H9 (cell line): ENCODE results near the gene MSANTD2. TPM values are rescaled to one million over a fixed set of nuclear protein-coding genes. Genes with fewer than 3 reads are reported as not detected.

Experiments used
- DNase-seq: peaks from one replicate; pipeline ENCODE4 v3.0.0-alpha.2; 2017
- H2AFZ ChIP-seq: one replicate; pipeline ENCODE4 v1.6.1; 2013; ENCODE audit warnings: mild to moderate bottlenecking, low read length, control low read depth, moderate library complexity
- H2AK5ac ChIP-seq: 2 replicates; pipeline ENCODE4 v1.6.1; 2013; ENCODE audit warnings: low read length, control low read depth, mixed read lengths; ENCODE audit not compliant: insufficient read length
- H2BK120ac ChIP-seq: one replicate; pipeline ENCODE4 v1.6.1; 2013; ENCODE audit warnings: low read depth, mild to moderate bottlenecking, low read length, control low read depth, inconsistent platforms; ENCODE audit not compliant: poor library complexity, severe bottlenecking
- H2BK12ac ChIP-seq: 2 replicates; pipeline ENCODE4 v1.6.1; 2013; ENCODE audit warnings: low read length, control low read depth, mixed read lengths, low read depth; ENCODE audit not compliant: insufficient read length
- H2BK15ac ChIP-seq: 2 replicates; pipeline ENCODE4 v1.6.1; 2013; ENCODE audit warnings: low read depth, low read length, control low read depth
- H2BK20ac ChIP-seq: one replicate; pipeline ENCODE4 v1.6.1; 2013; ENCODE audit warnings: low read depth, mild to moderate bottlenecking, low read length, control low read depth, inconsistent platforms; ENCODE audit not compliant: poor library complexity, severe bottlenecking
- H2BK5ac ChIP-seq: 2 replicates; pipeline ENCODE4 v1.6.1; 2013; ENCODE audit warnings: low read length, control low read depth, mixed read lengths; ENCODE audit not compliant: insufficient read length
- H3K14ac ChIP-seq: 2 replicates; pipeline ENCODE4 v1.6.1; 2013; ENCODE audit warnings: low read length, control low read depth; ENCODE audit not compliant: insufficient read depth
- H3K18ac ChIP-seq: 2 replicates; pipeline ENCODE4 v1.6.1; 2013; ENCODE audit warnings: low read depth, mild to moderate bottlenecking, mixed read lengths, low read length, control low read depth; ENCODE audit not compliant: insufficient read length
- H3K23ac ChIP-seq: 2 replicates; pipeline ENCODE4 v1.6.1; 2013; ENCODE audit warnings: low read length, control low read depth, mixed read lengths, low read depth; ENCODE audit not compliant: insufficient read length
- H3K23me2 ChIP-seq: 2 replicates; pipeline ENCODE4 v1.6.1; 2013; ENCODE audit warnings: low read depth, mild to moderate bottlenecking, mixed read lengths, low read length, control low read depth; ENCODE audit not compliant: insufficient read length, poor library complexity, severe bottlenecking
- H3K27ac ChIP-seq: 2 replicates; pipeline ENCODE4 v1.5.1; 2013; ENCODE audit warnings: low read length, control low read depth, mixed read lengths, low read depth; ENCODE audit not compliant: insufficient read length
- H3K27me3 ChIP-seq: 2 replicates; pipeline ENCODE4 v1.6.1; 2013; ENCODE audit warnings: low read length, control low read depth, inconsistent platforms; ENCODE audit not compliant: insufficient read depth
- H3K4ac ChIP-seq: 2 replicates; pipeline ENCODE4 v1.6.1; 2013; ENCODE audit warnings: low read depth, mild to moderate bottlenecking, control low read depth, inconsistent platforms, low read length, moderate library complexity
- H3K4me1 ChIP-seq: 2 replicates; pipeline ENCODE4 v1.6.1; 2013; ENCODE audit warnings: low read length, control low read depth, inconsistent platforms; ENCODE audit not compliant: insufficient read depth
- H3K4me2 ChIP-seq: 2 replicates; pipeline ENCODE4 v1.6.1; 2013; ENCODE audit warnings: low read length, control low read depth, mixed read lengths; ENCODE audit not compliant: insufficient read length, insufficient read depth
- H3K56ac ChIP-seq: 2 replicates; pipeline ENCODE4 v1.6.1; 2013; ENCODE audit warnings: low read depth, mild to moderate bottlenecking, mixed read lengths, low read length, control low read depth; ENCODE audit not compliant: insufficient read length
- H3K79me1 ChIP-seq: 2 replicates; pipeline ENCODE4 v1.6.1; 2013; ENCODE audit warnings: low read depth, mild to moderate bottlenecking, moderate library complexity, low read length, control low read depth, inconsistent platforms; ENCODE audit not compliant: insufficient read depth, poor library complexity, severe bottlenecking
- H3K79me2 ChIP-seq: 2 replicates; pipeline ENCODE4 v1.6.1; 2013; ENCODE audit warnings: low read length, control low read depth, inconsistent platforms; ENCODE audit not compliant: insufficient read depth
- H3K9ac ChIP-seq: 2 replicates; pipeline ENCODE4 v1.6.1; 2013; ENCODE audit warnings: low read length, control low read depth, mixed read lengths; ENCODE audit not compliant: insufficient read length; ENCODE audit errors: extremely low read depth
- H3K9me3 ChIP-seq: one replicate; pipeline ENCODE4 v1.6.1; 2013; ENCODE audit warnings: low read depth, low read length, inconsistent platforms; ENCODE audit not compliant: control insufficient read depth
- H3T11ph ChIP-seq: one replicate; pipeline ENCODE4 v1.6.1; 2013; ENCODE audit warnings: mild to moderate bottlenecking, low read length, control low read depth, inconsistent platforms
- H4K20me1 ChIP-seq: one replicate; pipeline ENCODE4 v1.6.1; 2013; ENCODE audit not compliant: control insufficient read depth, insufficient read length, insufficient read depth
- H4K5ac ChIP-seq: 2 replicates; pipeline ENCODE4 v1.6.1; 2013; ENCODE audit warnings: low read depth, mild to moderate bottlenecking, mixed read lengths, low read length, control low read depth; ENCODE audit not compliant: insufficient read length
- H4K8ac ChIP-seq: replicated peaks from 2 replicates; pipeline ENCODE4 v1.6.1; 2013; ENCODE audit warnings: low read length, control low read depth, mixed read lengths, low read depth; ENCODE audit not compliant: insufficient read length
- H4K91ac ChIP-seq: 2 replicates; pipeline ENCODE4 v1.6.1; 2013; ENCODE audit warnings: low read depth, mild to moderate bottlenecking, moderate library complexity, mixed read lengths, low read length, control low read depth; ENCODE audit not compliant: insufficient read length
- H3K27ac Mint-ChIP-seq, 3 experiments: 2 replicates in 2 of 3; 3 replicates in 1 of 3; pipeline ENCODE4 v1.8.0; 2020 to 2021; ENCODE audit warnings: mixed read lengths in 3 of 3, mild to moderate bottlenecking in 1 of 3, moderate library complexity in 1 of 3
- H3K27me3 Mint-ChIP-seq: 2 replicates; pipeline ENCODE4 v1.8.0; 2021; ENCODE audit warnings: low read depth, mild to moderate bottlenecking, moderate library complexity, mixed read lengths
- H3K36me3 Mint-ChIP-seq, 3 experiments: 2 replicates in 2 of 3; 3 replicates in 1 of 3; pipeline ENCODE4 v1.8.0; 2020 to 2021; ENCODE audit warnings: low read depth in 3 of 3, mixed read lengths in 3 of 3; ENCODE audit not compliant: insufficient read depth in 1 of 3
- H3K4me1 Mint-ChIP-seq, 2 experiments: 2 replicates each; pipeline ENCODE4 v1.8.0; 2020; ENCODE audit warnings: mixed read lengths in 2 of 2
- H3K4me3 Mint-ChIP-seq, 2 experiments: 2 replicates in 1 of 2; 3 replicates in 1 of 2; pipeline ENCODE4 v1.8.0; 2020 to 2021; ENCODE audit warnings: mild to moderate bottlenecking in 2 of 2, mixed read lengths in 2 of 2, moderate library complexity in 1 of 2
- H3K9me3 Mint-ChIP-seq, 2 experiments: 2 replicates in 1 of 2; 3 replicates in 1 of 2; pipeline ENCODE4 v1.8.0; 2020; ENCODE audit warnings: mild to moderate bottlenecking in 2 of 2, mixed read lengths in 2 of 2, moderate library complexity in 1 of 2
- WGBS: extraction: QIAGEN DNeasy Blood & Tissue Kit; methylation state at CpG from one replicate; pipeline ENCODE4 v1.1.7; 2013; ENCODE audit warnings: missing lambda C conversion rate, low lambda C conversion rate, mixed read lengths; ENCODE audit not compliant: insufficient read length; ENCODE audit errors: extremely low coverage; 5-methylcytosine and 5-hydroxymethylcytosine counted together
- total RNA-seq: library from RNA; stranded (reverse); gene quantifications from 2 replicates; pipeline ENCODE4 v1.2.1, GENCODE V29; 2021
- TF ChIP-seq, protein P1 (sequence below): fragments of 200-600 bp; sonication (generic); conservative IDR thresholded peaks from 3 replicates; pipeline ENCODE4 v1.8.0; 2021; ENCODE audit warnings: antibody characterized with exemption, mild to moderate bottlenecking

The MSANTD2 gene
- total RNA-seq, 1 experiment from 2014 or later = 18.1 TPM

DNA sequence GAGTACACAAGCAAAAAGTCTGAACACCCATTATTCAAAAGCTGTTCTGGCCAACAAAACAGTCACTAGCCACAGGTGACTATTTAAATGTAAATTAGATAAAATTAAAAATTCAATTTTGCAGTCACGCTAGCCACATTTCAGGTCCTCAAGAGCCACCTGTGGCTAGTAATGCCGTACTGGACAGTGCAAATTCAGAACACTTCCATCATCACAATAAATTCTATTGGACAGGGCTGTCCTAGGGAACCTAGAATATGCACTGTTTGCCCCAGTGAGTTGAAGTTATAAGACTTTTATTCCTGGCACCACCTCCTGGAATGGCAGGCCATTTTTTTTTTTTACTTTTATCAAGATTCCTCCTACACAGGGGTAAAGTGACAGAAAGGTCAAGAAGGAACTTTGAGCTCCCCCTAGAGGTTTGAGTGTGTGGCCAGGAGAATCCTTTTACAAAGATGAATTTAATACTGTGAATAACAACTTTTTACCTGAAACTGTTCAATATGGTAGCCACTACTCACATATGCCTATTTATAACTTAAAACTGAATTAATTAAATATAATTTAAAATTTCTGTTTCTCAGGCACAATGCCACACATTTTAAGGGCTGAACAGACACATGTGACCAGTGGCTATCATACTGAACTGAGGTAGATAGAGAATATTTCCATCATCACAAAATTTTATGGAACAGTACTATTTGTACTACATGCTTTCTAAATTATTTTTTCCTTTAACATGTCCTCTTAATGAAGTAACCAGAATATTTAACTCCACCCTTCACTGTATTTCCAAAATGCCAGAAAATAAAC lies 6.5 kb downstream of the MSANTD2 start:
- Mint-ChIP-seq H3K27ac (no peak overlapping the region), H3K36me3 (no peaks in the 10 kb centered on the region), H3K4me3 (peak overlapping the region in 1 of 2 experiments; percentile 52; a peak in 2 of 5 replicates), H3K27me3 (no peaks in the 10 kb centered on the region), H3K9me3 (no peaks in the 10 kb centered on the region), H3K4me1 (peaks cover 56 to 63% of the 10 kb centered on the region in 2 experiments)
- TF ChIP-seq, protein P1, sequence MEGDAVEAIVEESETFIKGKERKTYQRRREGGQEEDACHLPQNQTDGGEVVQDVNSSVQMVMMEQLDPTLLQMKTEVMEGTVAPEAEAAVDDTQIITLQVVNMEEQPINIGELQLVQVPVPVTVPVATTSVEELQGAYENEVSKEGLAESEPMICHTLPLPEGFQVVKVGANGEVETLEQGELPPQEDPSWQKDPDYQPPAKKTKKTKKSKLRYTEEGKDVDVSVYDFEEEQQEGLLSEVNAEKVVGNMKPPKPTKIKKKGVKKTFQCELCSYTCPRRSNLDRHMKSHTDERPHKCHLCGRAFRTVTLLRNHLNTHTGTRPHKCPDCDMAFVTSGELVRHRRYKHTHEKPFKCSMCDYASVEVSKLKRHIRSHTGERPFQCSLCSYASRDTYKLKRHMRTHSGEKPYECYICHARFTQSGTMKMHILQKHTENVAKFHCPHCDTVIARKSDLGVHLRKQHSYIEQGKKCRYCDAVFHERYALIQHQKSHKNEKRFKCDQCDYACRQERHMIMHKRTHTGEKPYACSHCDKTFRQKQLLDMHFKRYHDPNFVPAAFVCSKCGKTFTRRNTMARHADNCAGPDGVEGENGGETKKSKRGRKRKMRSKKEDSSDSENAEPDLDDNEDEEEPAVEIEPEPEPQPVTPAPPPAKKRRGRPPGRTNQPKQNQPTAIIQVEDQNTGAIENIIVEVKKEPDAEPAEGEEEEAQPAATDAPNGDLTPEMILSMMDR = peak; percentile 88
- H4K20me1 ChIP-seq = no peaks in the 10 kb centered on the region
- H3K9ac ChIP-seq = no peak overlapping the region
- no CpG with 5 or more reads among the region's 2 CpGs for WGBS
- no peak overlapping the region for H2BK5ac ChIP-seq
- no peak overlapping the region for H3T11ph ChIP-seq
- H4K91ac ChIP-seq = no peak overlapping the region
- H3K4ac ChIP-seq = no peak overlapping the region
- no peak overlapping the region for H2BK12ac ChIP-seq
- no peak overlapping the region for H2AK5ac ChIP-seq
- H3K4me1 ChIP-seq = peaks cover 10% of the 10 kb centered on the region; the same call in 1 of the 2 replicates
- no peak overlapping the region for H3K23ac ChIP-seq
- no peak overlapping the region for H4K5ac ChIP-seq
- H3K27ac ChIP-seq = no peak overlapping the region
- H2BK15ac ChIP-seq = no peak overlapping the region
- H2AFZ ChIP-seq = no peak overlapping the region
- no peak for DNase-seq
- no peak overlapping the region for H3K18ac ChIP-seq
- H3K4me2 ChIP-seq = peak overlapping the region; percentile 66
- H3K14ac ChIP-seq = no peak overlapping the region
- H3K9me3 ChIP-seq = no peaks in the 10 kb centered on the region
- H2BK20ac ChIP-seq = no peak overlapping the region
- no peak overlapping the region for H4K8ac ChIP-seq
- H3K56ac ChIP-seq = no peak overlapping the region
- H3K79me1 ChIP-seq = peaks cover 2% of the 10 kb centered on the region
- no peak overlapping the region for H2BK120ac ChIP-seq
- H3K27me3 ChIP-seq = no peaks in the 10 kb centered on the region
- no peaks in the 10 kb centered on the region for H3K23me2 ChIP-seq
- peaks cover 51% of the 10 kb centered on the region; the same call in 1 of the 2 replicates for H3K79me2 ChIP-seq
